Activated naive CD4-positive, alpha-beta T cell treated with anti-CD3 and anti-CD28 coated beads, Interleukin-2, amount 50 U/mL, for 72 hours (primary cell): ENCODE measurements around the gene BICDL2. TPM values are rescaled to one million over a fixed set of nuclear protein-coding genes. Genes with fewer than 3 reads are reported as not detected.

Experiments used
- ATAC-seq, 2 donors: fragments of 150-1000 bp; cut with Tn5 transposase; 2 replicates each; pipeline ENCODE4 v1.10.0; 2021; ENCODE audit warnings: mild to moderate bottlenecking in 2 of 2, moderate library complexity in 2 of 2
- DNase-seq, 2 donors: peaks; one replicate each; pipeline ENCODE4 v3.0.0; 2021 to 2022; ENCODE audit warnings: low spot score in 2 of 2
- H3K27ac Mint-ChIP-seq, 2 donors: one replicate each; pipeline ENCODE4 v1.8.0; 2022; ENCODE audit warnings: mild to moderate bottlenecking in 2 of 2, mixed read lengths in 2 of 2
- H3K36me3 Mint-ChIP-seq, 2 donors: one replicate each; pipeline ENCODE4 v1.8.0; 2022; ENCODE audit warnings: mixed read lengths in 2 of 2
- H3K9me3 Mint-ChIP-seq, 2 donors: one replicate each; pipeline ENCODE4 v1.8.0; 2022; ENCODE audit warnings: mixed read lengths in 2 of 2
- total RNA-seq, 2 donors: library from RNA; stranded (reverse); gene quantifications; one replicate each; pipeline ENCODE4 v1.2.3, GENCODE V29; 2022

BICDL2 gene
- total RNA-seq, 2 donors from 2014 or later, result 2.9 TPM; not detected in 1

DNA sequence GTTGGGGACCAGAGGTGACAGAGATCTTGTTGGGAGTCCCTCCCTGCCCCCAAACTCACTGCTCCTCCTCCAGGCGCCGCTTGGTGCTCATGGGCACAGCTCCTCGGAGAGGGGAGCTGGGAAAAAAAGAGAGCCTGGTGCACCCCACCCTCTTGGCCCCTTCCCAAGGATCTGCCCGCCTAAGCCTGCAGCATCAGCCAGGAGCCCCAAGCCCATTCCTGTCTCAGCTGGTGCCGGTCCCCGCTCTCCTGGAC is 13.4 kb downstream of the BICDL2 start:
- Mint-ChIP-seq H3K27ac (peak overlapping the region; percentile 65 to 85), H3K36me3 (peaks cover 11 to 16% of the 10 kb centered on the region in 2 donors), H3K9me3 (no peaks in the 10 kb centered on the region)
- ATAC-seq (no peak), DNase-seq (no peak)

DNA sequence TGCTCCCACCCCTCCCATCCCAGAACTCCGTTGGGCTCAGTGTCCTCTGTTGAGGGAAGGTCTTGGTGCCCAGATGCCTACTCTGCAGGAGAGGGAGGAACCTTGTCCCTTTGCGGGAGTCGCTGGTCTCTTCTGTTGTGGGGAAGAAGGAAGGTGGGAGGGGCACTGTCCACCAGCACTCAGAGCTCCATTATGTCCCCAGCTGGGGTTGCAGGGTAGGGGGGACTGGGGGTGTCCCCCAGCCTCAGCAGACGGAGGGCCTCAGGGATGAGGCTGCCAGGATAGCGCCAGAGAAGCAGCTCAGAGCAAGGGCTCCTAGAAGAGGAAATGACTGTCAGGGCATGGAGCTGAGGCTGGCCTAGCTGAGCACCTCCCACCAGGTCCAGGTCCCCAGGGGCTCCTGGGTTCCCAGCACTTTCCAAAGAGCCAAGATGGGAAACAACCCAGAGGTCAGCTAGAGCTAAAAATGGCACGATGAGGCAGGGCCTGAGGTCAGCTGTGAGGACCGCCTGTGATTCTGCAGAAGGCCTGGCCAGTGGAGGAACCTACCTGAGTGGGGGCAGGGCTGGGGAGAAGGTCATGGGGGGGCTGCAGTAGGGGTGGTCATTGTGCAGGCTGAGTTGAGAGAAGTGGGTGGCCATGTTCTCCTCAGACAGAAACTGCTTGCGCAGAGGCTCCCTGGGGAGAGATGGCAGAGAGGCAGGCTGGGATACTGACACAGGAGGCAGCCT is 13.9 kb downstream of the BICDL2 start:
- no peak for ATAC-seq
- H3K9me3 Mint-ChIP-seq, result no peaks in the 10 kb centered on the region
- no peak for DNase-seq
- H3K36me3 Mint-ChIP-seq, result peaks cover 11 to 16% of the 10 kb centered on the region in 2 donors
- H3K27ac Mint-ChIP-seq, result peak overlapping the region; percentile 85 to 95

DNA sequence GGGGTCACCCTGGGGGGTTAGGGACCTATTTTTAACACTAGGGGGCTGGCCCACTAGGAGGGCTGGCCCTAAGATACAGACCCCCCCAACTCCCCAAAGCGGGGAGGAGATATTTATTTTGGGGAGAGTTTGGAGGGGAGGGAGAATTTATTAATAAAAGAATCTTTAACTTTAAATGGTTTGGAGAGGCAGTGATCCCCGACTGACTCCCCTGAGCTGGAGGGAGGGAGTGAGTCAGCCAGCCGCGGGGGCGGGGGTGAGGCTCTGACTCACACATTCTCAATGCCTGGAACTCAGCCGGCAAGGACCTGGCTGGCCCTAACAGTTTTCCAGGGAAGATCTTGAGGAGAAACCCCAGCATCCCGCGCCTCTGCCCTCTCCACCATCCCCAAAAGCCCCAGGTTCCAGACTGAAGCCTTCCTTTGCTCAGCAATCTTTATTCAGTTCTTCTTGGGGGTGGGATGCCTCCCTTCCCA is 14.5 kb downstream of the BICDL2 start:
- peak; percentile 85 to 87 for DNase-seq
- no peaks in the 10 kb centered on the region for H3K9me3 Mint-ChIP-seq
- peak overlapping the region; percentile 85 to 95 for H3K27ac Mint-ChIP-seq
- peak; percentile 50 for ATAC-seq
- peaks cover 10 to 11% of the 10 kb centered on the region in 2 donors for H3K36me3 Mint-ChIP-seq

DNA sequence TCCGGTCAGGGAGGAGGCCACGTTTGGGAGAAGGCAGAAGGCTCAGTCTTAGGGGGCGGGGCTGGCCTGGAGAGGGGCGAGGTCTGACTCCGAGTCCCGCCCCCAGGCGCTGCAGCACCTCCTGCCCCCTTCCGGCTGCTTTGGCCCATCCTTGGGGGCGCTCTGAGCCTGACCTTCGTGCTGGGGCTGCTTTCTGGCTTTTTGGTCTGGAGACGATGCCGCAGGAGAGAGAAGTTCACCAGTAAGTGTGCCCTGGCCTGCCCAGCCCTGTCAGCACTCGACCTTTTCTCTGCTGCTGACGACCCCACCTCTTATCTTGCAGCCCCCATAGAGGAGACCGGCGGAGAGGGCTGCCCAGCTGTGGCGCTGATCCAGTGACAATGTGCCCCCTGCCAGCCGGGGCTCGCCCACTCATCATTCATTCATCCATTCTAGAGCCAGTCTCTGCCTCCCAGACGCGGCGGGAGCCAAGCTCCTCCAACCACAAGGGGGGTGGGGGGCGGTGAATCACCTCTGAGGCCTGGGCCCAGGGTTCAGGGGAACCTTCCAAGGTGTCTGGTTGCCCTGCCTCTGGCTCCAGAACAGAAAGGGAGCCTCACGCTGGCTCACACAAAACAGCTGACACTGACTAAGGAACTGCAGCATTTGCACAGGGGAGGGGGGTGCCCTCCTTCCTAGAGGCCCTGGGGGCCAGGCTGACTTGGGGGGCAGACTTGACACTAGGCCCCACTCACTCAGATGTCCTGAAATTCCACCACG is 15.1 kb downstream of the BICDL2 start:
- DNase-seq (peak; percentile 83 to 87), ATAC-seq (peak; percentile 50 to 55)
- Mint-ChIP-seq H3K9me3 (no peaks in the 10 kb centered on the region), H3K27ac (peak overlapping the region; percentile 85 to 95), H3K36me3 (peaks cover 5 to 11% of the 10 kb centered on the region in 2 donors)

DNA sequence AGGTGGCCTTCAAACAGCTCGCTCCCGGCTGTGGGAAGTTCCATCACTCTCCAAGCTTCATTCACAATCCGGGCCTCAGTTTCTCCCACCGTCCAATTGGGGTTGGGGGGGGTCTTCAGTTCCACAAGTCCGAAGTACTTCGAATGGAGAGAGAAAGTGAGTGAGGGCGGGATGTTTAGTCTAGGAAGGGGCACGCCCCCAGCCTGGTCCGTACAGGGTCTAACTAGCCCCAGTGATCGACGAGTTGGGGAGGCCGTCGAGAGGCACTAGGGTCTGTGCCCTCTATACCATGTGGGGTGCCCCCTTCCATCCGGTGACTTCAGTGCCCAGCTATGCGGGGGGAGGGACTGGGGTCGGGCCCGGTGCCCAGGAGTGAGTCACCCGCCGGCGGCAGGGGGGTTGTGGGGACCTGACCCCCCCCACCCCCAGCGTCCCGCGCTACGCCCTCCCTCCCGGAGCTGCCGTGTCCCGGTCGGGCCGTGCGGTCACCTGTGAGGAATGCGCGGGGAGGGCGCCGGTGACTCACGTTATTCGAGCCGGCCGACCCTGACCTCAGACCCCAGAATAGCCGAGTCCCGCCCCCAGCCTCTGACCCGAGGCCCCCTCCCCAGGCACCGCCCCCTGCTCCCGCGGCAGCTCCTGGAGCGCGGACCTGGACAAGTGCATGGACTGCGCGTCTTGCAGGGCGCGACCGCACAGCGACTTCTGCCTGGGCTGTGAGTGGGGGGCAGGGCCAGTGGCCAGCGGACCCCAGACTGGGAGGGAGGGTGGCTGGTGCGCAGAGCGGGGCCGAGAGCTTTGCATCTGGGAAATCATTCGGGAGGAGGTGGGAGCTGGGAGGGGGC is 15.9 kb downstream of the BICDL2 start:
- Mint-ChIP-seq H3K27ac (peak overlapping the region; percentile 85 to 95), H3K36me3 (peaks cover 5 to 11% of the 10 kb centered on the region in 2 donors), H3K9me3 (no peaks in the 10 kb centered on the region)
- DNase-seq (peak; percentile 51 to 83), ATAC-seq (peak; percentile 17 to 39)

DNA sequence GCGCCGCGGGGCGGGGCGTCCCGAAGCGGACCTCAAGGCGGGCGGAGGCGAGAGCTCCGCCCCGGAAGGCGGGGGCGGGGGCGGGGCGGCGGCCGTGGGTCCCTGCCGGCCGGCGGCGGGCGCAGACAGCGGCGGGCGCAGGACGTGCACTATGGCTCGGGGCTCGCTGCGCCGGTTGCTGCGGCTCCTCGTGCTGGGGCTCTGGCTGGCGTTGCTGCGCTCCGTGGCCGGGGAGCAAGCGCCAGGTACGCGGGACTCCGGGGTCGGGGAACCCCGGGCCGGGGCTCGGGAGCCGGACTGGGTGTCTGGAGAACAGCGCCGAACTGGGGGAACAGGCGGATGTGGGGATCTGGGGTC is 16.5 kb downstream of the BICDL2 start, which contains the start of gene TNFRSF12A:
Gene TNFRSF12A, plus strand, starts transcription at position 122 of the 357 bp plus-strand sequence. Its CDS starts 30 bp downstream, at position 152.
- DNase-seq (peak; percentile 74 to 80), ATAC-seq (peak; percentile 23 to 36)
- peak within 1 kb of the TSS; percentile 85 to 95 for H3K27ac Mint-ChIP-seq
- no peaks in the 10 kb centered on the region for H3K9me3 Mint-ChIP-seq
- H3K36me3 Mint-ChIP-seq, result peaks cover 5 to 11% of the 10 kb centered on the region in 2 donors

DNA sequence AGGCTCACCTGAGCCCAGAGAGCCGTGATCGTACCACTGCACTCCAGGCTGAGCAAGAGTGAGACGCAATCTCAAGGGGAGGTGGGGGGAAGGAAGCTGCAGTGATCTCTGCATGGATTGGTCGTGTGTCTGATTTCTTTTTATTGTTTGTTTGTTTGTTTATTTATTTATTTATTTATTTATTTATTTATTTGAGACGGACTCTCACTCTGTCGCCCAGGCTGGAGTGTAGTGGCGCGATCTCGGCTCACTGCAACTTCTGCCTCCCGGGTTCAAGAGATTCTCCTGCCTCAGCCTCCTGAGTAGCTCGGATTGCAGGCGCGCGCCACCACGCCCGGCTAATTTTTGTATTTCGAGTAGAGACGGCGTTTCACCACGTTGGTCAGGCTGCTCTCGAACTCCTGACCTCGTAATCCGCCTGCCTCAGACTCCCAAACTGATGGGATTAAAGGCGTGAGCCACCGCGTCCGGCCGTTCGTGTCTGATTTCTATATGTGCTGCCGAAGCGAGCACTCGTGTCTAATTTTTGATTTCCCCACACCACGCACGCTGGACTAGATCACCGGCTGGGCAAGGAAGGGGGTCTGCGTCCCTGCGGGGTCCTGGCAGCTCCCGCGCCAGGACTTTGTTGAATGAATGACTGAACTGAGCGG is 17.0 kb downstream of the BICDL2 start:
- peak overlapping the region in 1 of 2 donors; percentile 85 for H3K27ac Mint-ChIP-seq
- no peak for DNase-seq
- ATAC-seq, result no peak
- peaks cover 5 to 11% of the 10 kb centered on the region in 2 donors for H3K36me3 Mint-ChIP-seq
- H3K9me3 Mint-ChIP-seq, result no peaks in the 10 kb centered on the region

DNA sequence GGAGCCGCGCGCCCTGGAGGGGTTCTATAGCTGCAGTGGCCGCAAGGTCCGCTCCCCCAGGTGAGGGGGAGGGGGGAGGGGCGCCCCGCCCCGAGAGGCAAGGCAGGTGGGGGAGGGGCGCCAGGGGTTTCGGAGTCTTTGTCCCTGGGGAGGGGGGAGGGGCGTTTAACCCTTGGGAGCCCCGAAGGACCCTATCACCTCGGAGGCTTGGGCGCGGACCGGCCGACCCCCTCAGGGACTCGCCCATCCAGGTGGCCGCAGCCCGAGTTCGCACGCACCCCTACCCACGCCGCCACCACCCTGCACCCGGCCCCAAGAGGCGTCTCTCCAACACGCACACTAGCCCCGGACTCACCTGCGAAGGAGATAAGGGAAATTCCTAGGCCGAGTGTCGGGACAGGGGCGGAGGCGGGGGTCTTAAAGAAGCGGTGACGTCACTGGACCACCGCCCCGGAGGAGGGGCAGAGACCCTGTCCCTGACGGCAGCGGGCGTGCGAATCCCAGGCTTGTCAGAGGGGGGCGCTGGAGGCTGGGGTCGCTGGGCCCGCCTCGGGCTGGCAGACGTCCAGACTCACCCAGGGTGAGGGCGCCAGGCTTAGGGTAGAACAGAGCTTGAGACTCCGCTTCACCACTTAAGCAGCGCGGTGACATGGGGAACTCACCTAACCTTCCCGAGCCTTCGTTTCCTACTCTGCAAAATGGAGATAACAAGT is 18.8 kb downstream of the BICDL2 start, which contains the start of gene CLDN6:
Gene CLDN6, minus strand, starts transcription at position 390 of the 713 bp plus-strand sequence. CDS start 2,162 bp downstream, outside the sequence.
- no peak for ATAC-seq
- Mint-ChIP-seq H3K27ac (no peak within 1 kb of the TSS), H3K9me3 (no peaks in the 10 kb centered on the region), H3K36me3 (peaks cover 0 to 4% of the 10 kb centered on the region in 2 donors)
- peak in 1 of 2 donors; percentile 71 for DNase-seq

DNA sequence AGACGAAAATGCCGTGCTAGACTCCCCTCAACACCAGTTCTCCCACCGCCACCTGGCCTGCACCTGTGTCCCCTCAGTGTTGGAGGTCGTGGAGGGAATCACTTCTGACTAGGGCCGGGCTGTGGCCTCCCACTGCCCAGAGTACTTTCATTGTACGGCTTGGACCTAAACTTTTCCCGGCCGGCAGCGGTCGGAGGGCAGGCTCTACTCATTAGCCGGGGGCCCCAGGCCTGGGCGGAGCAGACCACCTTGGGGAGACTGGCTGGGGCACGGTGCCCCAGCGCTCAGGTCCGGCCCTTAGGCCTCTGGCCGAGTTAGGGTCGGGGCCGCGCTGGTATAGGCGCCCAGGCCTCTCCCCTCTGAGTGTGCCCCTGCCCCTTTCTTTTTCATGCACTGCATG is 19.4 kb downstream of the BICDL2 start:
- Mint-ChIP-seq H3K9me3 (no peaks in the 10 kb centered on the region), H3K27ac (no peak overlapping the region), H3K36me3 (no peaks in the 10 kb centered on the region)
- no peak for DNase-seq
- no peak for ATAC-seq

DNA sequence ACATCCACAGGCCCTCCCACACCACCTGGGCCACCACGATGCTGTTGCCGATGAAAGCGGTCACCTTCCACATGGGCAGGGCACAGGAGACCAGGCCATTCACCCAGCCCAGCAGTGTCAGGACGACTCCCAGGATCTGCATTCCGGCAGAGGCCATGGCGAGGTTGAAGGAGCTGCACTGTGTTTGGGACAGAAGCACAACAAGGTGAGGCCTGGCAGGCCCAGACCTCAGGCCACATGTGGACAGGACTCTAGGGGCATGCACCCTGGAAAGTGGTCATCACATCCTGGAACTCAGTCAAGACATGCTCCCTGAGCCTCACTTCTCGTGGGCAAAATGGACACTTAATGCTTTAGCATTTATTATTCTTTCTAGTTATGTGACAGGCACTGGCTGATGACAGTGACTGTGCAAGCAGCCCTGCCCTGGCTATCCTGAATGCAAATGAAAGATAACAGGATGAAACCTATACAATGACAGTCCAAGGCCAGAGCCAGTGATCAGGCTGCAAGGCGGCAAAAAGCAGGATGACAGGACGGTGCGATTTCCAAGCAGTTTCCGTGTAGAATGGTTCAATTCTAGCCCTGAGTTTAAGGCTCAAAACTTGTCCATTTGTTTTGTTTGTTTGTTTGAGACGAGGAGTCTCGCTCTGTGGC is 20.8 kb downstream of the BICDL2 start:
- Mint-ChIP-seq H3K9me3 (no peaks in the 10 kb centered on the region), H3K36me3 (no peaks in the 10 kb centered on the region), H3K27ac (no peak overlapping the region)
- no peak for ATAC-seq
- DNase-seq, result no peak

DNA sequence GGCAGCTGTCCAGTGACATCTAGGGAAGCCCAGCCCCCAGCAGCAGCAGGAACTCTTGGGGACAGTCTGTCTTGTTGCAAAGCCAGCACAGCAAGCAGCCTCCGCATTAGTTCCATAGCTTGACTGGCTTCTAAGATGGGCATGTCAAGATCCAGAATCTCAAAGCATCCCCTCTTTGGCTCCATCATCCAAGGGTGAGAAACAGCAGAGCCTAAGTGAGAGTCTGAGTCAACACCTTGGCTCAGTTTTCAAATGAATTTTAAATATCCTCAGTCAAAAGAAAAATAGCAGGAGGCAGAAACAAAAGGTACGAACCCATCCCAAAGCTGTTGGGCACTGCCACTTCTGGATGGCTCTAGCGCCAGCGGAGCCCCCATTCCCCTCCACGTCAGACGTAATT is 21.8 kb downstream of the BICDL2 start:
- Mint-ChIP-seq H3K9me3 (no peaks in the 10 kb centered on the region), H3K27ac (no peak overlapping the region), H3K36me3 (no peaks in the 10 kb centered on the region)
- DNase-seq (no peak), ATAC-seq (no peak)

DNA sequence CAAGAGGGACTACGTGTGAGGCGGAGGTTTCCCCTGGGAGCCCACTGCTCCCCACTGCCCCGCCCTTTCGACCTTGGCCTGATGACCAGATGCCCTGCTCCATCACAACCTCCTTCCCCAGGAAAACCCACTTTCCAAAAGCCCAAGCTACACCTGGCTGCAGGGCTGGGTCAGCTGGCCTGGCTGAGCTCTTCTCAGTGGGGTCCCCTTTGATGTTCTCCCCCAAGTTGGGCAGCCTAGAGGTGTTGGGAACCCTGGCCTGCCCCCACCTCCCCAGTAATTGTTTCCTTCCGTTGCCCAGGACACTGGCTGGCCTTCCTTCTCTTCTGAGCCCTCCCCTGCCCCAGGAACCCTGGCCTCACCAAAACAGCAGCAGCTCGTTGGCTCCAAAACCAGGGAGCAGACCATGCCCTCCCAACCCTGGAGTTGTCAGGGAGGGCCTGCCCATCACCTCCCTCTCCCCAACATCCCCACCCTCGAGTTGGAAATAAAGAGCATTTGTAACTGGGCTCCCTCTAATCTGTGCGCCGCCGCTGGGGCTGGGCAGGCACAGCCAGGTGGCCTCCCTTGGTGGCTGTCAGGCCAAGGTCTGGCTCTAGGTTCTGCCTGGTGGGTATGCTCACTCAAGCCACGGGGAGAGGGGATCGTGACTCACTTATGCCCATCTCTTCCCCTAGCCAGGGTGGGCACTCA is 22.6 kb downstream of the BICDL2 start:
- no peaks in the 10 kb centered on the region for H3K36me3 Mint-ChIP-seq
- no peak for DNase-seq
- no peak for ATAC-seq
- H3K9me3 Mint-ChIP-seq, result no peaks in the 10 kb centered on the region
- no peak overlapping the region for H3K27ac Mint-ChIP-seq

DNA sequence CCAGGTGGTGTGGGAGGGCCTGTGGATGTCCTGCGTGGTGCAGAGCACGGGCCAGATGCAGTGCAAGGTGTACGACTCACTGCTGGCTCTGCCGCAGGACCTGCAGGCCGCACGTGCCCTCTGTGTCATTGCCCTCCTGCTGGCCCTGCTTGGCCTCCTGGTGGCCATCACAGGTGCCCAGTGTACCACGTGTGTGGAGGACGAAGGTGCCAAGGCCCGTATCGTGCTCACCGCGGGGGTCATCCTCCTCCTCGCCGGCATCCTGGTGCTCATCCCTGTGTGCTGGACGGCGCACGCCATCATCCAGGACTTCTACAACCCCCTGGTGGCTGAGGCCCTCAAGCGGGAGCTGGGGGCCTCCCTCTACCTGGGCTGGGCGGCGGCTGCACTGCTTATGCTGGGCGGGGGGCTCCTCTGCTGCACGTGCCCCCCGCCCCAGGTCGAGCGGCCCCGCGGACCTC is 23.2 kb downstream of the BICDL2 start:
- H3K9me3 Mint-ChIP-seq, result no peaks in the 10 kb centered on the region
- no peak for ATAC-seq
- no peaks in the 10 kb centered on the region for H3K36me3 Mint-ChIP-seq

DNA sequence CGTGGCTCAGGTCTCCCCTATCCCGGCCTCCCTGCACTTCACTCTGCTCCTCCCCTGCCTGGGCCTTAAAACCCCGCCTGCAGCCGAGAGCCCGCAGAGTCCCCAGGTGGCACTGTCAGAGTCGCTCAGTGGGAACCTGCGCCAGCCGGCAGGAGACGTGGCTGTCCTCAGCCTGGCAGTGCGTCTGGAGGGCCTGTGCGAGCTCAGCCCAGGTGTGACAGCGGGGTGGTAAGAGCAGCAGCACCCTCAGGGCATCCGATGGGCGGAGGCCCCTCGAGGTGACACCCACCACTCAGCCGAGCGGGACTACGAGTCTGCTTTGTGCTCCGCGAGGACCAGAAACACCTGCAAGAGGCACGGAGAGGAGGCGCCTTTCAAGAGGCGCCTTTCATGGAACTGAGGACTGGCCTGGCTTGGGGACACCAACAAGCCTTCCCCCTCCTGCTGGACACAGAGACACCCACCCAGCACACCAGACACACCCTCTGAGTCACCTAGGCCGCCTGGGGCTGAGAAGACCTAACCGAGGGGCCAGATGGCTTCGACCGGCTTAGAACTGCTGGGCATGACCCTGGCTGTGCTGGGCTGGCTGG is 23.8 kb downstream of the BICDL2 start, which contains the start of gene CLDN9:
Gene CLDN9, plus strand, starts transcription at position 96 of the 593 bp plus-strand sequence. Its CDS starts 440 bp downstream, at position 536.
- DNase-seq, result no peak
- no peaks in the 10 kb centered on the region for H3K9me3 Mint-ChIP-seq
- H3K36me3 Mint-ChIP-seq, result no peaks in the 10 kb centered on the region
- H3K27ac Mint-ChIP-seq, result no peak within 1 kb of the TSS
- ATAC-seq, result no peak

More for the DNA sequence above, 23.2 kb downstream of the BICDL2 start:
- DNase-seq, result no peak
- H3K27ac Mint-ChIP-seq, result no peak overlapping the region
